ENCODE data around the gene NKD1. TPM values are rescaled to one million over a fixed set of nuclear protein-coding genes. Genes with fewer than 3 reads are reported as not detected.
A peak's percentile ranks its signal among the peaks of the same experiment; 100 is the strongest.

Gene NKD1
- total and polyA plus RNA-seq, 2 of the 8 experiments (the other 6 are each of a cell fraction or from before 2014, with no cell fraction given), result 0.70 to 4.5 TPM

GRCh38 chr16:50531901-50532300, 16.3 kb upstream of the NKD1 start:
- H3K4me2 ChIP-seq (ENCODE audit: insufficient read depth in 1 of 2, low read depth in 2 of 2, low read length in 2 of 2), result no peak overlapping the region
- no peak overlapping the region for H2BK12ac ChIP-seq (ENCODE audit: low read depth, low read length)
- no peaks in the 10 kb centered on the region; a peak in 1 of 7 replicates for H3K27me3 ChIP-seq (replicated peaks in 1 of 4; ENCODE audit: control insufficient read depth in 3 of 4, extremely low read depth in 1 of 4, insufficient read depth in 3 of 4, low read length in 3 of 4)
- H3K27ac ChIP-seq (ENCODE audit: low read depth, low read length), result no peak overlapping the region
- no peak overlapping the region for H3K4me3 ChIP-seq (ENCODE audit: extremely low read depth in 1 of 4, insufficient read depth in 2 of 4, low read depth in 3 of 4, low read length in 4 of 4)
- no peak overlapping the region for H2BK20ac ChIP-seq (ENCODE audit: low read length)
- H3K23ac ChIP-seq (ENCODE audit: insufficient read length), result no peak overlapping the region
- H2BK15ac ChIP-seq (ENCODE audit: low read length), result 0 out of 2 replicates have a peak overlapping the region, but pooled peaks have one; percentile 75
- no peaks in the 10 kb centered on the region for H3K4me1 ChIP-seq (replicated peaks in 1 of 4; ENCODE audit: control insufficient read depth in 3 of 4, insufficient read depth in 4 of 4, low read length in 3 of 4)
- peaks cover 10% of the 10 kb centered on the region in 2 experiments for H3K9me3 ChIP-seq (ENCODE audit: insufficient read depth in 2 of 2, low read depth in 1 of 2, low read length in 1 of 2)
- FAIRE-seq (no peak), DNase-seq (ENCODE audit: low read depth in 1 of 2, low spot score in 2 of 2) (peak in 1 of 2 experiments; percentile 2)
- no peak overlapping the region for H3K9ac ChIP-seq (replicated peaks in 1 of 4; ENCODE audit: extremely low read depth in 1 of 4, low read depth in 3 of 4, low read length in 3 of 4)
- no peaks in the 10 kb centered on the region for H3K79me1 ChIP-seq (ENCODE audit: low read depth, low read length)
- POLR2A ChIA-PET (ENCODE audit: partially characterized antibody), result no interaction called here
- CTCF ChIA-PET (ENCODE audit: partially characterized antibody), result interaction anchor here (0.8 to 2.3 kb wide), 5 partner anchors 9 to 162 kb away, joined by 3 to 11 read pairs (median 5); no protein-coding TSS in a partner anchor
- H2AK5ac ChIP-seq (ENCODE audit: low read depth, low read length), result no peak overlapping the region
- H2BK5ac ChIP-seq (ENCODE audit: low read depth, low read length), result no peak overlapping the region
- no peaks in the 10 kb centered on the region for H3K79me2 ChIP-seq (ENCODE audit: control insufficient read depth in 1 of 2, insufficient read depth in 2 of 2, low read length in 2 of 2)
- no peak for TF ChIP-seq SIX5 (IDR thresholded peaks at IDR 0.05; ENCODE audit: low read depth, low read length)
- no peak overlapping the region for H2AFZ ChIP-seq (ENCODE audit: low read length)
- no peaks in the 10 kb centered on the region for H3K36me3 ChIP-seq (ENCODE audit: control insufficient read depth in 2 of 4, insufficient read depth in 4 of 4, low read length in 3 of 4)
- H4K91ac ChIP-seq (replicated peaks; ENCODE audit: insufficient read length, low read length), result no peak overlapping the region
- no peaks in the 10 kb centered on the region for H4K20me1 ChIP-seq (replicated peaks in 1 of 2; ENCODE audit: control insufficient read depth in 1 of 2, insufficient read depth in 2 of 2, low read length in 2 of 2)
- H3K56ac ChIP-seq (replicated peaks; ENCODE audit: insufficient read length, low read depth, low read length), result no peak overlapping the region
- 83% methylated on average over 3 of the region's 3 CpGs; no CpG with 5 or more reads in 1 of the 2 experiments for WGBS, 2 experiments (ENCODE audit: extremely low coverage in 1 of 2, insufficient coverage in 1 of 2, insufficient read length in 1 of 2, insufficient replicate concordance in 2 of 2, low coverage in 1 of 2, low lambda C conversion rate in 2 of 2, missing lambda C conversion rate in 1 of 2)
- no peak overlapping the region for H4K8ac ChIP-seq (ENCODE audit: extremely low read depth, insufficient read depth, low read length)
- no peaks in the 10 kb centered on the region for H3K23me2 ChIP-seq (ENCODE audit: low read depth, low read length)
- no peak overlapping the region for H3K14ac ChIP-seq (ENCODE audit: insufficient read length)
- no peak overlapping the region for H3K18ac ChIP-seq (ENCODE audit: extremely low read depth, low read length)
- no peak overlapping the region for H4K5ac ChIP-seq (ENCODE audit: insufficient read length, low read depth, low read length)
- H2BK120ac ChIP-seq (replicated peaks; ENCODE audit: low read depth, low read length), result no peak overlapping the region
- H3K4ac ChIP-seq (replicated peaks; ENCODE audit: insufficient read length, low read depth, low read length), result no peak overlapping the region

All from H1 (cell line).